PC-3 (cell line): ENCODE measurements around the gene ADGRF3. TPM values are rescaled to one million over a fixed set of nuclear protein-coding genes. Genes with fewer than 3 reads are reported as not detected.

Experiments
- ATAC-seq: fragments of 200-7000 bp; cut with Tn5 transposase; 2 replicates; pipeline ENCODE4 v1.9.1; 2020; ENCODE audit warnings: mild to moderate bottlenecking, moderate library complexity
- BruUV-seq: library from RNA; stranded (reverse); fragments of 400-500 nt; replicated peaks from 2 replicates; lab custom pipeline; 2021; lab: Mats Ljungman, UMichigan
- CTCF ChIA-PET: fragments of 300-600 bp; sonication (Branson Sonifier 250); formaldehyde crosslinking; loops from one replicate; lab custom pipeline; 2022; ENCODE audit warnings: antibody characterized with exemption; lab: Charles Lee
- POLR2A ChIA-PET: fragments of 300-600 bp; sonication (Branson Sonifier 250); formaldehyde crosslinking; loops from one replicate; lab custom pipeline; 2022; ENCODE audit warnings: antibody characterized with exemption; ENCODE audit not compliant: unreplicated experiment; lab: Charles Lee
- DNase-seq: peaks from one replicate; pipeline ENCODE4 v3.0.0-alpha.2; 2015
- H2AFZ ChIP-seq: fragments of 300-600 bp; sonication (generic); 2 replicates; pipeline ENCODE4 v1.6.0; 2016; ENCODE audit warnings: antibody characterized with exemption, low read length
- H3F3A ChIP-seq: fragments of 300-600 bp; sonication (generic); one replicate; pipeline ENCODE4 v1.6.0; 2017; ENCODE audit warnings: antibody characterized with exemption, low read length, control low read depth, mild to moderate bottlenecking; ENCODE audit not compliant: unreplicated experiment
- H3K27ac ChIP-seq: fragments of 300-600 bp; sonication (generic); 2 replicates; pipeline ENCODE4 v1.5.1; 2016; ENCODE audit warnings: mild to moderate bottlenecking, low read length
- H3K27me3 ChIP-seq: fragments of 300-600 bp; sonication (generic); 2 replicates; pipeline ENCODE4 v1.6.1; 2016; ENCODE audit warnings: low read length, mixed read lengths
- H3K36me3 ChIP-seq: fragments of 300-600 bp; sonication (generic); 2 replicates; pipeline ENCODE4 v1.6.1; 2016; ENCODE audit warnings: low read depth, mixed run types, low read length, mixed read lengths
- H3K4me1 ChIP-seq: fragments of 300-600 bp; sonication (generic); 2 replicates; pipeline ENCODE4 v1.5.1; 2016; ENCODE audit warnings: low read length; ENCODE audit not compliant: insufficient read depth
- H3K4me2 ChIP-seq: fragments of 300-600 bp; sonication (generic); 2 replicates; pipeline ENCODE4 v1.6.0; 2016; ENCODE audit warnings: low read length
- H3K4me3 ChIP-seq: fragments of 300-600 bp; sonication (generic); 2 replicates; pipeline ENCODE4 v1.5.1; 2016; ENCODE audit warnings: mild to moderate bottlenecking, low read length, mixed read lengths
- H3K79me2 ChIP-seq: fragments of 300-600 bp; sonication (generic); 2 replicates; pipeline ENCODE4 v1.6.1; 2017; ENCODE audit warnings: low read length, mixed read lengths
- H3K9ac ChIP-seq: fragments of 300-600 bp; sonication (generic); 2 replicates; pipeline ENCODE4 v1.6.0; 2016; ENCODE audit warnings: mild to moderate bottlenecking, low read length
- H3K9me2 ChIP-seq: fragments of 300-600 bp; sonication (generic); replicated peaks from 2 replicates; pipeline ENCODE4 v1.6.1; 2016; ENCODE audit warnings: mixed run types, low read length, mixed read lengths
- H3K9me3 ChIP-seq: fragments of 300-600 bp; sonication (generic); 2 replicates; pipeline ENCODE4 v1.6.1; 2016; ENCODE audit warnings: low read length, mixed read lengths
- H4K20me1 ChIP-seq: fragments of 300-600 bp; sonication (generic); 2 replicates; pipeline ENCODE4 v1.6.1; 2016; ENCODE audit warnings: low read length, mixed read lengths
- EZH2 ChIP-seq: fragments of 300-600 bp; sonication (generic); IDR thresholded peaks from one replicate; pipeline ENCODE4 v1.6.1; 2017; ENCODE audit warnings: antibody characterized with exemption, mild to moderate bottlenecking, low read length; ENCODE audit not compliant: unreplicated experiment
- EZH2phosphoT487 ChIP-seq: fragments of 300-600 bp; sonication (generic); IDR thresholded peaks from 2 replicates; pipeline ENCODE4 v1.6.1; 2018; ENCODE audit warnings: mild to moderate bottlenecking, antibody characterized with exemption, low read length, borderline replicate concordance
- intact Hi-C: fragments of 100-400 bp; cut with micrococcal nuclease; formaldehyde crosslinking; loops from 2 replicates; pipeline ENCODE4 v1.9.0; 2023
- total RNA-seq: library from RNA; depleted of rRNA; stranded (reverse); fragments of >200 nt; gene quantifications from 2 replicates; pipeline ENCODE4 v1.2.3, GENCODE V29; 2014
- TF ChIP-seq, protein P1 (sequence below): fragments of 300-600 bp; sonication (generic); conservative IDR thresholded peaks from 2 replicates; pipeline ENCODE4 v1.5.1; 2017; ENCODE audit warnings: antibody characterized with exemption, low read depth, mild to moderate bottlenecking, low read length

Gene ADGRF3
- total RNA-seq, 1 experiment from 2014 or later: not detected

DNA sequence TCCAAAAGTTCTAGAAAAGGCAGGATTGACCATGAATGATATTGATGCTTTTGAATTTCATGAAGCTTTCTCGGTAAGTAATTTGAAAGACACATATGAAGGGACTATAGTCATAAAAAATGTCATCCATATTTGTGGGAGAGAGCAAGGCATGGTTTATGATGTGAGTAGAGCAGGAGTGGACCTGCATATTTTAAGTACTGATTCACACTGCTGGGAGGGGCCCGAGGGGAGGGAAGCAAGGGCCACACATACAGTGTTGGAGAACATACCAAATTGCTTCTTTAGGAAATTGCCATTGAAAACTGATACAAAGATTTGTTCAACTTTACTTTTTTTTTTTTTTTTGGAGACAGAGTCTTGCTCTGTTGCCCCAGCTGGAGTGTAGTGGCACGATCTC, 62.5 kb downstream of the ADGRF3 start:
- H3K27ac ChIP-seq: peak overlapping the region; percentile 8; the same call in 1 of the 2 replicates
- no peak overlapping the region for H2AFZ ChIP-seq
- no peaks in the 10 kb centered on the region for H3K79me2 ChIP-seq
- DNase-seq (peak; percentile 74), ATAC-seq (peak; percentile 100)
- no peak for TF ChIP-seq EZH2phosphoT487
- TF ChIP-seq EZH2: no peak
- TF ChIP-seq, protein P1, sequence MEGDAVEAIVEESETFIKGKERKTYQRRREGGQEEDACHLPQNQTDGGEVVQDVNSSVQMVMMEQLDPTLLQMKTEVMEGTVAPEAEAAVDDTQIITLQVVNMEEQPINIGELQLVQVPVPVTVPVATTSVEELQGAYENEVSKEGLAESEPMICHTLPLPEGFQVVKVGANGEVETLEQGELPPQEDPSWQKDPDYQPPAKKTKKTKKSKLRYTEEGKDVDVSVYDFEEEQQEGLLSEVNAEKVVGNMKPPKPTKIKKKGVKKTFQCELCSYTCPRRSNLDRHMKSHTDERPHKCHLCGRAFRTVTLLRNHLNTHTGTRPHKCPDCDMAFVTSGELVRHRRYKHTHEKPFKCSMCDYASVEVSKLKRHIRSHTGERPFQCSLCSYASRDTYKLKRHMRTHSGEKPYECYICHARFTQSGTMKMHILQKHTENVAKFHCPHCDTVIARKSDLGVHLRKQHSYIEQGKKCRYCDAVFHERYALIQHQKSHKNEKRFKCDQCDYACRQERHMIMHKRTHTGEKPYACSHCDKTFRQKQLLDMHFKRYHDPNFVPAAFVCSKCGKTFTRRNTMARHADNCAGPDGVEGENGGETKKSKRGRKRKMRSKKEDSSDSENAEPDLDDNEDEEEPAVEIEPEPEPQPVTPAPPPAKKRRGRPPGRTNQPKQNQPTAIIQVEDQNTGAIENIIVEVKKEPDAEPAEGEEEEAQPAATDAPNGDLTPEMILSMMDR: no peak
- H3K4me2 ChIP-seq: peak overlapping the region; percentile 1; the same call in 1 of the 2 replicates
- peaks cover 25% of the 10 kb centered on the region; the same call in 1 of the 2 replicates for H3K36me3 ChIP-seq
- H4K20me1 ChIP-seq: no peaks in the 10 kb centered on the region
- H3K4me3 ChIP-seq: no peak overlapping the region
- intact Hi-C loops: no loop called here
- CTCF ChIA-PET: interaction anchor here (0.6 kb wide), 1 partner anchor 12 kb away, joined by 4 read pairs; no protein-coding TSS in a partner anchor
- no peaks in the 10 kb centered on the region for H3K9me3 ChIP-seq
- POLR2A ChIA-PET: no interaction called here
- no peaks in the 10 kb centered on the region for H3K9me2 ChIP-seq
- no TSS peak for BruUV-seq
- H3K27me3 ChIP-seq: no peaks in the 10 kb centered on the region
- H3K9ac ChIP-seq: no peak overlapping the region
- H3F3A ChIP-seq: no peaks in the 10 kb centered on the region
- H3K4me1 ChIP-seq: peaks cover 10% of the 10 kb centered on the region

DNA sequence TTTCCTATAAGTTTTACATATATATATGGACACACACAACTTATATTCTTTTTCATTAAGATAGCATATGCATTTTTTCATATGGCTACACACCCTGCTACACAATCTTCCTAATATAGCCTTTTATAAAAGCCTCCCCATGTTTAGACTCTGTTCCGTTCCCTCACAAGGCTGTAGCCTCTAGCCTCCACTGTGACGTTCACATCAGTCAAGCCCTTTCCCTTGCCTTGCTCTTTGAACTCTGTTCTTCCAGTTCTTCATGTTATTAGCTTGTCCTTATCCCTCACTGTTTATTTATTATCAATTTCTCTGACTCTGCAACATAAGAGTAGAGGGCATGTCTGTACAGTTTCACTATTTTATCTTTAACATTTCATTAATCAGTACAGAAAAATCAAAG, 63.0 kb downstream of the ADGRF3 start:
- H4K20me1 ChIP-seq: no peaks in the 10 kb centered on the region
- peaks cover 10% of the 10 kb centered on the region for H3K4me1 ChIP-seq
- no peaks in the 10 kb centered on the region for H3K27me3 ChIP-seq
- no peaks in the 10 kb centered on the region for H3K9me3 ChIP-seq
- intact Hi-C loops: no loop called here
- BruUV-seq: no TSS peak
- ATAC-seq (no peak), DNase-seq (no peak)
- no peaks in the 10 kb centered on the region for H3K9me2 ChIP-seq
- TF ChIP-seq, protein P1: no peak
- TF ChIP-seq EZH2phosphoT487 (no peak), EZH2 (no peak)
- POLR2A ChIA-PET: no interaction called here
- no peak overlapping the region for H2AFZ ChIP-seq
- H3K27ac ChIP-seq: peak overlapping the region; percentile 8; the same call in 1 of the 2 replicates
- CTCF ChIA-PET: interaction anchor here (0.6 kb wide), 1 partner anchor 11 kb away, joined by 4 read pairs; no protein-coding TSS in a partner anchor
- peak overlapping the region; percentile 1; the same call in 1 of the 2 replicates for H3K4me2 ChIP-seq
- H3K79me2 ChIP-seq: no peaks in the 10 kb centered on the region
- no peak overlapping the region for H3K4me3 ChIP-seq
- no peaks in the 10 kb centered on the region for H3F3A ChIP-seq
- H3K9ac ChIP-seq: no peak overlapping the region
- peaks cover 30% of the 10 kb centered on the region; the same call in 1 of the 2 replicates for H3K36me3 ChIP-seq

DNA sequence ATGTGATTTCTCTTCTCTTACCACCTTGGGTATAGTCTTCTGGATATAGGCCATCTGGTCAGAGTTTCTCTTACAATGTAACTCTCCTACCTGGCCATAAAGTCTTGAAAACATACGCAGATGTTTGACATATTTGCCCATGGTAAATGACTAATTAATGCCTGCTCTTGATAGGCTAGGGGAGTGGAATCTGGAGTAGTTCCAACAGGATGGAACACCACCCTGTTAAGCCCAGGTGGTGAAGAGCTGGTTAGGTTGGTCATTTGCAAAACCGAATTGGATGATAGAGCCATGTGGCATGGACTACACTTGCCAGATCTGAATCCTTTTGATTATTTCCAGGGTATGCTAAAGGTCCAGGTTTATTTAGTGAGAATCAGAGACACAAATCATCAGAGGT, 65.4 kb downstream of the ADGRF3 start:
- no peak for DNase-seq
- Histone ChIP-seq H4K20me1 (no peaks in the 10 kb centered on the region), H3K4me3 (no peak overlapping the region), H3K27ac (no peak overlapping the region), H3K27me3 (no peaks in the 10 kb centered on the region), H3K4me1 (peaks cover 10% of the 10 kb centered on the region), H3K79me2 (no peaks in the 10 kb centered on the region), H3K9me2 (no peaks in the 10 kb centered on the region), H3K36me3 (peaks cover 23% of the 10 kb centered on the region; the same call in 1 of the 2 replicates), H3K9ac (no peak overlapping the region), H2AFZ (no peak overlapping the region), H3F3A (no peaks in the 10 kb centered on the region), H3K9me3 (no peaks in the 10 kb centered on the region), H3K4me2 (no peak overlapping the region)
- BruUV-seq: no TSS peak
- ChIA-PET POLR2A (no interaction called here), CTCF (no interaction called here)
- intact Hi-C loops: no loop called here
- ATAC-seq: no peak
- TF ChIP-seq EZH2phosphoT487 (no peak), EZH2 (no peak)
- TF ChIP-seq, protein P1: no peak
